ENCODE results near the gene GSE1. TPM values are rescaled to one million over a fixed set of nuclear protein-coding genes. Genes with fewer than 3 reads are reported as not detected.

Gene GSE1
- total RNA-seq, 6 donors from 2014 or later = 80.2 to 332 (median 90.8) TPM

- H3K36me3 ChIP-seq = no peaks in the 10 kb centered on the region
- TF ChIP-seq, protein P1, sequence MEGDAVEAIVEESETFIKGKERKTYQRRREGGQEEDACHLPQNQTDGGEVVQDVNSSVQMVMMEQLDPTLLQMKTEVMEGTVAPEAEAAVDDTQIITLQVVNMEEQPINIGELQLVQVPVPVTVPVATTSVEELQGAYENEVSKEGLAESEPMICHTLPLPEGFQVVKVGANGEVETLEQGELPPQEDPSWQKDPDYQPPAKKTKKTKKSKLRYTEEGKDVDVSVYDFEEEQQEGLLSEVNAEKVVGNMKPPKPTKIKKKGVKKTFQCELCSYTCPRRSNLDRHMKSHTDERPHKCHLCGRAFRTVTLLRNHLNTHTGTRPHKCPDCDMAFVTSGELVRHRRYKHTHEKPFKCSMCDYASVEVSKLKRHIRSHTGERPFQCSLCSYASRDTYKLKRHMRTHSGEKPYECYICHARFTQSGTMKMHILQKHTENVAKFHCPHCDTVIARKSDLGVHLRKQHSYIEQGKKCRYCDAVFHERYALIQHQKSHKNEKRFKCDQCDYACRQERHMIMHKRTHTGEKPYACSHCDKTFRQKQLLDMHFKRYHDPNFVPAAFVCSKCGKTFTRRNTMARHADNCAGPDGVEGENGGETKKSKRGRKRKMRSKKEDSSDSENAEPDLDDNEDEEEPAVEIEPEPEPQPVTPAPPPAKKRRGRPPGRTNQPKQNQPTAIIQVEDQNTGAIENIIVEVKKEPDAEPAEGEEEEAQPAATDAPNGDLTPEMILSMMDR (IDR thresholded peaks at IDR 0.05) = no peak
- TF ChIP-seq POLR2AphosphoS5 (IDR thresholded peaks at IDR 0.05) (no peak), POLR2A (IDR thresholded peaks at IDR 0.05) (no peak)
- WGBS, 2 donors = 74 to 80% methylated on average over 8 to 20 of the region's 20 CpGs
- no peaks in the 10 kb centered on the region for H3K9me3 ChIP-seq
- no peak overlapping the region for H3K4me3 ChIP-seq
- no peak for ATAC-seq (ENCODE audit: low FRiP score in 2 of 2)
- peak in 1 of 2 donors; percentile 46 for DNase-seq
- H3K27ac ChIP-seq = no peak overlapping the region
- peaks cover 85 to 96% (median 91%) of the 10 kb centered on the region in 4 donors for H3K4me1 ChIP-seq
- H3K27me3 ChIP-seq = no peaks in the 10 kb centered on the region
Observed at GRCh38 chr16:85577899-85578598, 35.1 kb upstream of the GSE1 start.

- no peaks in the 10 kb centered on the region for H3K36me3 ChIP-seq
- no peaks in the 10 kb centered on the region for H3K9me3 ChIP-seq
- WGBS, 2 donors = 89 to 91% methylated on average over 5 of the region's 5 CpGs
- no peak overlapping the region for H3K4me3 ChIP-seq
- DNase-seq (no peak), ATAC-seq (ENCODE audit: low FRiP score in 2 of 2) (no peak)
- H3K27me3 ChIP-seq = no peaks in the 10 kb centered on the region
- peaks cover 85 to 95% (median 91%) of the 10 kb centered on the region in 4 donors for H3K4me1 ChIP-seq
- TF ChIP-seq, protein P1 (IDR thresholded peaks at IDR 0.05) = no peak
- no peak for TF ChIP-seq POLR2A (IDR thresholded peaks at IDR 0.05)
- TF ChIP-seq EP300 (IDR thresholded peaks at IDR 0.05) = no peak
- no peak for TF ChIP-seq POLR2AphosphoS5 (IDR thresholded peaks at IDR 0.05)
- H3K27ac ChIP-seq = no peak overlapping the region
Observed at GRCh38 chr16:85578599-85578948, 34.5 kb upstream of the GSE1 start.

DNA sequence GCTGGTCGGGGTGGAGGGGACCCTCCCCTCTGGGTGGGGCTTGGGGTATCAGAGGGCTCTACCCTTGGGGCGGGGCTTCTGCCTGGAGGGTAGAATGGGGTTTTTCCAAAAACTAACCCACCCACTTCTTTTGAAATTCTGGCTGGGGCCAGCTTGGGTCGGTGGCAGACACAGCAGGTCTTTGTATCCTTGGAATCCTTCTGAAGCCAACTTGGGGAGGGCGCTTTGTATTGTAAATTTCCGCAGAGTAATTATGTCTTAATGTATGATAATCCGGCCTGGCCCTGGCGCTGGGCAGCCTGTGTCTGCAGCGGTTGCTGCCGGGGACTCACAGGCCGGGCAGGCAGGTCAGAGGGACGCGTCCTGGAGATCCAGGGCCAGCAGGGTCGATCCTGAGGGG lies 33.9 kb upstream of the GSE1 start:
- Histone ChIP-seq H3K4me3 (no peak overlapping the region), H3K27me3 (no peaks in the 10 kb centered on the region), H3K4me1 (peaks cover 82 to 92% (median 87%) of the 10 kb centered on the region in 4 donors), H3K27ac (peak overlapping the region in 2 of 4 donors; percentile 31 to 64), H3K9me3 (no peaks in the 10 kb centered on the region), H3K36me3 (no peaks in the 10 kb centered on the region)
- no peak for ATAC-seq (ENCODE audit: low FRiP score in 2 of 2)
- TF ChIP-seq POLR2AphosphoS5 (IDR thresholded peaks at IDR 0.05) (no peak), EP300 (IDR thresholded peaks at IDR 0.05) (no peak), POLR2A (IDR thresholded peaks at IDR 0.05) (no peak)
- TF ChIP-seq, protein P1 (IDR thresholded peaks at IDR 0.05) = no peak
- DNase-seq = peak in 1 of 2 donors; percentile 64
- WGBS, 2 donors = 56 to 62% methylated on average over 3 to 13 of the region's 13 CpGs

DNA sequence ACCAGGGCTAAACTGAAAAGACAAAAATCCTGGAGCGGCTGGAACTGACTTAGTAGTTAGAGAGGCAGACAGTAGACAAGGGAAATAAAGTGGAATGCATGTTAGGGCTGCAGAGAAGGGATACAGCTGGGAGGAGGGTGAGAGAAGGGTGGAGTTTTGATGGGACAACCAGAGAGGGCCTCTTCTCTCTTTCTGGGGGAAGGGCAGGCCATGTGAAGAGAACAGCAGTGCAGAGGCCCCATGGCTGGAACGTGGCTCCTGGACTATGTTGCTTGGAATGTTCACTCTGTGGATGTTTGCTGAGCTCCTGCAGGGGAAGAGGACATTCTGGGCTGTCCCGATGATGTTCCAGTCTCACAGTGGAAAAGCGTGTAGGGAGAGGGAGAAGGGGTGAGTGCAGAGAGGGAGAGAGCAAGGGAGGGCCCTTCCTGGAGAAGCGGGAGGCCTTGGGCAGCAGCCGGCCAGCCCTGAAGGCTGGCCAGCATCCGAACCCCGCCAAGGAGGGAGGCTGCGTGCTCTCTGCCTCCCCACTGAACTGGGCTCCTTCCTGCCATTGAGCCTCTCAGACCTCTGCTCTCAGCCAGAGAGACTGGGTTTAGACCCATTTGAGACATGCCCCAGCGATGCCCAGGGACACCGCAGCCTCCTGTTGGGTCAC lies 33.1 kb upstream of the GSE1 start:
- H3K4me3 ChIP-seq = no peak overlapping the region
- 48 to 61% methylated on average over 11 of the region's 11 CpGs for WGBS, 2 donors
- peaks cover 74 to 84% (median 78%) of the 10 kb centered on the region in 4 donors for H3K4me1 ChIP-seq
- no peaks in the 10 kb centered on the region for H3K27me3 ChIP-seq
- H3K27ac ChIP-seq = peak overlapping the region in 2 of 4 donors; percentile 31 to 64
- H3K36me3 ChIP-seq = no peaks in the 10 kb centered on the region
- ATAC-seq (ENCODE audit: low FRiP score in 2 of 2) (peak in 1 of 2 donors; percentile 1), DNase-seq (peak in 1 of 2 donors; percentile 53)
- no peak for TF ChIP-seq EP300 (IDR thresholded peaks at IDR 0.05)
- TF ChIP-seq POLR2AphosphoS5 (IDR thresholded peaks at IDR 0.05) = no peak
- TF ChIP-seq POLR2A (IDR thresholded peaks at IDR 0.05) = no peak
- TF ChIP-seq, protein P1 (IDR thresholded peaks at IDR 0.05) = no peak
- H3K9me3 ChIP-seq = no peaks in the 10 kb centered on the region
